Measurements from ENCODE around the gene PRND. TPM values are rescaled to one million over a fixed set of nuclear protein-coding genes. Genes with fewer than 3 reads are reported as not detected.

Gene PRND
- total RNA-seq, 2 donors from 2014 or later, result 0.27 TPM; not detected in 1

- DNase-seq, result no peak
- Histone ChIP-seq H3K36me3 (no peaks in the 10 kb centered on the region), H3K9me3 (no peaks in the 10 kb centered on the region), H3K9ac (ENCODE audit: low read depth in 2 of 2, low read length in 2 of 2) (no peak overlapping the region), H3K4me1 (no peaks in the 10 kb centered on the region), H3K27ac (no peak overlapping the region), H3K4me3 (no peak overlapping the region), H3K27me3 (no peaks in the 10 kb centered on the region)
- TF ChIP-seq, protein P1, sequence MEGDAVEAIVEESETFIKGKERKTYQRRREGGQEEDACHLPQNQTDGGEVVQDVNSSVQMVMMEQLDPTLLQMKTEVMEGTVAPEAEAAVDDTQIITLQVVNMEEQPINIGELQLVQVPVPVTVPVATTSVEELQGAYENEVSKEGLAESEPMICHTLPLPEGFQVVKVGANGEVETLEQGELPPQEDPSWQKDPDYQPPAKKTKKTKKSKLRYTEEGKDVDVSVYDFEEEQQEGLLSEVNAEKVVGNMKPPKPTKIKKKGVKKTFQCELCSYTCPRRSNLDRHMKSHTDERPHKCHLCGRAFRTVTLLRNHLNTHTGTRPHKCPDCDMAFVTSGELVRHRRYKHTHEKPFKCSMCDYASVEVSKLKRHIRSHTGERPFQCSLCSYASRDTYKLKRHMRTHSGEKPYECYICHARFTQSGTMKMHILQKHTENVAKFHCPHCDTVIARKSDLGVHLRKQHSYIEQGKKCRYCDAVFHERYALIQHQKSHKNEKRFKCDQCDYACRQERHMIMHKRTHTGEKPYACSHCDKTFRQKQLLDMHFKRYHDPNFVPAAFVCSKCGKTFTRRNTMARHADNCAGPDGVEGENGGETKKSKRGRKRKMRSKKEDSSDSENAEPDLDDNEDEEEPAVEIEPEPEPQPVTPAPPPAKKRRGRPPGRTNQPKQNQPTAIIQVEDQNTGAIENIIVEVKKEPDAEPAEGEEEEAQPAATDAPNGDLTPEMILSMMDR (IDR thresholded peaks at IDR 0.05), result no peak
- intact Hi-C loops (cut with DNase I), result no loop called here
These were observed 10.2 kb upstream of the PRND start for GRCh38 chr20:4711511-4711910.

GRCh38 chr20:4713401-4713800 is 8.3 kb upstream of the PRND start:
- TF ChIP-seq, protein P1 (IDR thresholded peaks at IDR 0.05), result no peak
- intact Hi-C loops (cut with DNase I), result no loop called here
- no peak for DNase-seq
- no peaks in the 10 kb centered on the region for H3K9me3 ChIP-seq
- no peaks in the 10 kb centered on the region for H3K27me3 ChIP-seq
- H3K27ac ChIP-seq, result no peak overlapping the region
- no peaks in the 10 kb centered on the region for H3K4me1 ChIP-seq
- no peaks in the 10 kb centered on the region for H3K36me3 ChIP-seq
- H3K9ac ChIP-seq (ENCODE audit: low read depth in 2 of 2, low read length in 2 of 2), result no peak overlapping the region
- H3K4me3 ChIP-seq, result no peak overlapping the region

DNA sequence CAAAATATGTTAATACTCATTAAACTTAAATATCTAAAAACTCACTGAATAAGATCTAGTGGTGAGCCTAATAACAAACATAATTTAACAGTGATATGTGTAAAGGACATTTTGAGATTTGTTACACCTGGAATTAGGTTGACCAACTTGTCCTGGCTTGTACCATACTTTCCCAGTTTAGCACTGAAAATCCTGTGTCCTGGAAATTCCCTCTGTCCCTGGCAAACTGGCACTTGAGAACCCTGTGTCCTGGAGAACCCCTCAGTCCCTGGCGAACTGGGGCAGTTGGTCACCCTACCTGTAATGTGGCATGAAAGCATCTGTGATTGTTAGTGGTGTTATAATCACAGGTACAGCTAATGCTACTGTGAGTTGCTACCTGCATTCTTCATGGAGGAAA is 6.9 kb upstream of the PRND start:
- TF ChIP-seq, protein P1 (IDR thresholded peaks at IDR 0.05), result no peak
- intact Hi-C loops (cut with DNase I), result no loop called here
- no peaks in the 10 kb centered on the region for H3K27me3 ChIP-seq
- H3K36me3 ChIP-seq, result no peaks in the 10 kb centered on the region
- no peak for DNase-seq
- H3K9me3 ChIP-seq, result no peaks in the 10 kb centered on the region
- H3K9ac ChIP-seq (ENCODE audit: low read depth in 2 of 2, low read length in 2 of 2), result no peak overlapping the region
- no peak overlapping the region for H3K4me3 ChIP-seq
- H3K27ac ChIP-seq, result no peak overlapping the region
- no peaks in the 10 kb centered on the region for H3K4me1 ChIP-seq

GRCh38 chr20:4717816-4718570 is 3.7 kb upstream of the PRND start:
- intact Hi-C loops (cut with DNase I), result no loop called here
- no peaks in the 10 kb centered on the region for H3K36me3 ChIP-seq

DNA sequence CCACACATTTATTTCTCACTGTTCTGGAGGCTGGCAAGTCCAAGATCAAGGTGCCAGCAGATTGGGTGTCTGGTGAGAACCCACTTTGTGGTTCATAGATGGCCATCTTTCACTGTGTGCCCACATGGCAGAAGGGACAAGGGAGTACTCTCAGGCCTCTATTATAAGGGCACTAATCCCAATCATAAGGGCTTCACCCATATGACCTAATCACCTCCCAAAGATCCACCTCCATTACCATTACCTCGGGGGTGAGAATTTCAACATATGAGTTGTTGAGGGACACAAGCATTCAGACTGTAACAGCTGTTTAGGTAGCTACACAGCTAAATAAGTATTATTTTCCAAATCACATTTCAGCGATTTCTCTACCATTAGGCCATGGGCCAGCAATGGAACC is 2.5 kb upstream of the PRND start:
- H3K27me3 ChIP-seq, result no peaks in the 10 kb centered on the region
- no peaks in the 10 kb centered on the region for H3K4me1 ChIP-seq
- intact Hi-C loops (cut with DNase I), result no loop called here
- no peaks in the 10 kb centered on the region for H3K9me3 ChIP-seq
- no peak for DNase-seq
- TF ChIP-seq, protein P1 (IDR thresholded peaks at IDR 0.05), result no peak
- no peak overlapping the region for H3K9ac ChIP-seq (ENCODE audit: low read depth in 2 of 2, low read length in 2 of 2)
- no peak overlapping the region for H3K4me3 ChIP-seq
- H3K27ac ChIP-seq, result no peak overlapping the region
- H3K36me3 ChIP-seq, result no peaks in the 10 kb centered on the region

More at GRCh38 chr20:4717816-4718570, 3.7 kb upstream of the PRND start:
- TF ChIP-seq, protein P1 (IDR thresholded peaks at IDR 0.05), result no peak
- H3K4me1 ChIP-seq, result no peaks in the 10 kb centered on the region
- no peaks in the 10 kb centered on the region for H3K27me3 ChIP-seq
- no peak overlapping the region for H3K4me3 ChIP-seq
- no peak for DNase-seq
- H3K9ac ChIP-seq (ENCODE audit: low read depth in 2 of 2, low read length in 2 of 2), result no peak overlapping the region
- H3K9me3 ChIP-seq, result no peaks in the 10 kb centered on the region
- H3K27ac ChIP-seq, result no peak overlapping the region

All from colonic mucosa (tissue), 4 donors.